HG03558 (cell line): Measurements from ENCODE around the gene SUGCT.

Source experiments
- ATAC-seq: cut with Tn5 transposase; IDR thresholded peaks from one replicate; pipeline ENCODE4 v1.9.1; 2021; ENCODE audit warnings: moderate number of reproducible peaks; ENCODE audit not compliant: unreplicated experiment; ENCODE audit errors: extremely low read depth

The SUGCT gene

GRCh38 chr7:40544871-40545303, 410.1 kb downstream of the SUGCT start:
- ATAC-seq, result no peak

GRCh38 chr7:40545739-40546138, 410.9 kb downstream of the SUGCT start:
- no peak for ATAC-seq

DNA sequence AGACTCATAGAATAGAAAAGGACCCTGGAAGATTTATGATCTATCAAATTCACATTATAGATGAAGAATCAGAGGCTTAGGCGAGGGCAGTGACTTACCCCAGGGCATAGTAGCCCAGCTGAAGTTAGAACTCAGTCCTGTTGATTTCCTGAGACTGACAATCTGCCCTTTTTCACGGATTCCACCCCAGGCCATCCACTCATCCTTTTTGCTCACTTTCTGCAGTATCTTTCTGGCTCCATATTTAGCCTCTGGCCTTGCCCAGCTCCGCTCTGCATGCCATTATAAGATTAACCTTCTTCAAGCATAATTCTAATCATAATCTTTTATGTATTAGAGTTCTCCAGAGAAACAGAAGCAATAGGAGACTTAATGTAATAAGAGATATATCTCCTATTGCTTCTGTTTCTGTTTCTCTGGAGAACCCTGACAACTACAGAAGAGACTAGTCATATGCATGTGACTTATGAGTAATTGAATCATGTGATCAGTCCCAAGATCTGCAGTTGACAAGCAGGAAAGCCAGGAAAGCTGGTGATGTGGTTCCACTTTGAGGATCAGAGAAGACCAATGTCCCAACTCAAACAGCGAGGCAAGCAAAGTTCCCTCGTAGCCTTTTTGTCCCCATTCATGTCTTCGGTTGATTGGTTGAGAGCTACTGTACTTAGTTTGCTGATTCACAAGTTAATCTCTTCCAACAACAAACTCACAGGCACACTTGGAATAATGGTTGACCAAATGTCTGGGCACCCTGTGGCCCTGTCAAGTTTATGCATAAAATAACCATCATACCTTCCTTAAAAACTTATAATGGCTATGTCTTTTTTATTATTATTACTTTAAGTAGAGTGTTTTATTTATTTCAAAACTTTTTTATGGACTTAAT, 412.1 kb downstream of the SUGCT start:
- no peak for ATAC-seq

- ATAC-seq, result no peak
Observed at GRCh38 chr7:40549372-40550039, 414.7 kb downstream of the SUGCT start.

DNA sequence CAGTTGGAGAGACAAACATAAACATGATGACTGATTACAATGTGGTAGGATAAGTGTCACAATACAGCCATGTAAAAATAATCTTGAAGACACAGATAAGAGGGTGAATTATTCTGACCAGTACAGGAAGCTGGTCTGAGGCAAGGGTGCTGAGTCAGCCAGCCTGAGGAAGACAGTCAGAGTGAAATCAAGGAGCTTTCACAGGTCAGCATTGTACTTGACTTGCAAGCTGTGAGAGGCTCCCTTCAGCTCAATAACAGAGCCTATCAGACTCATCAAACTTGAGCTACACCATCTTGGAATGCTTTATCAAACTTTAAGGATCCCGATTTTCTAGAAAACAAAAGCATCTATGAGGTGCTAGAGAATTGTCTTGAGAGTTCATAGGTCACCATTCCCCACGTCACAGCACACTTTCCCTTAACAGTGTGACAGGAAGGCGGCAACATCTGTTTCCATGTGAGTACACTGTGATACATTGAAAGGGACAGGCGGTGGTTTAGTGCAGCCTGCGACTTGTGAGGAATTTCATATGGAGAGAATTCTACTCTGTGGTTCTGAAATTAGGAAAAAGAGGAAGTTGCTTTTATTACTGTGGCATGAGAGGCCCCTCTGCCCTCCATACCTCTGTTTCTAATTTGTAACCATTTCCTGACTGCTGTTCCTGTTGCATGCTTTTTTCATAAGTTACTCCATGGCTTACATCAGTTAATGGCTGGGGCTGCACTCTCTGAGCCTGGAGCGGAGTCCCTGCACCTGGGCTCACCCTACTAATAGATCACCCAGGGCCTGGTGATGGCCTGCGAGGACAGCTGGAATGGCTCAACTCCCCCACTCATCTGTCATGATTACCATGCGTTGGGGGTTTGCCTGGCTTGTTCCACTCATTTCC, 417.1 kb downstream of the SUGCT start:
- peak; percentile 66 for ATAC-seq

DNA sequence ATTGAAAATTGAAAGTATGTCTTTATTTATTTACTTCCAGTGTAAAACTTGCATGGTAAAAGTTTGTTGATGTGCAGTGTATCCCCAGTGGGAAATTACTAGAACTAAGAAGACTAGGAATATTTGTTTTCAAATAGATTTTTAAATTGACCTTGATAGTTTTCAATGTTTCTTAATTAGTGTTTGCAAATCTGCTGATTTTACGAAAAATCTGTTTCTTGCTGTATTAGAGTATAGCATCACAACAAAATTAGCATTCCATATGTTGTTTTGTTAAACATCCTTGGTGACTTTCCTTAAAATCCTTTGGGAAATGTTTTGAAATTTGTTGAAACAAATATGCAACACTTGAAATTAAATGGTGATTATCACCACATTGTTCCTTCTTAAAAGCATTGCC, 425.9 kb downstream of the SUGCT start:
- ATAC-seq, result no peak

GRCh38 chr7:40566879-40567278, 432.1 kb downstream of the SUGCT start:
- ATAC-seq, result no peak

DNA sequence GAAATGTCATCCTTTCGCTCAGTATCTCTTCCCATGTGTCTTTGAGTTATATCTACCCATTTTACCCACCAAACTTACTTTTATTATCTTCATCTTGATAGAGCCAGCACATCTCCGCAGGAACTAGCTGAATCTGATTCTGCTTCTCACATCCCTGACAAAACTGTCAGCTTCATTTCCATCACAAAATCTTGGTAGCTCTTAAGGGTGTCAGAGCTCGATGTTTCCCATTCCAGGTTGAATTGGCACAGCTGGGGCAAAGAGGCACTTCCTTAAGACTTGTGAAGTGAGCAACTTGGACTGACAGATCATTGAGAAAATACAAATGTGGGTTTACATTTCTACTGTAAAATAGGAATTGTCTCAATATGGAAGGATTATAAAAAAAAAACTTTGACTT, 434.5 kb downstream of the SUGCT start:
- ATAC-seq, result no peak

DNA sequence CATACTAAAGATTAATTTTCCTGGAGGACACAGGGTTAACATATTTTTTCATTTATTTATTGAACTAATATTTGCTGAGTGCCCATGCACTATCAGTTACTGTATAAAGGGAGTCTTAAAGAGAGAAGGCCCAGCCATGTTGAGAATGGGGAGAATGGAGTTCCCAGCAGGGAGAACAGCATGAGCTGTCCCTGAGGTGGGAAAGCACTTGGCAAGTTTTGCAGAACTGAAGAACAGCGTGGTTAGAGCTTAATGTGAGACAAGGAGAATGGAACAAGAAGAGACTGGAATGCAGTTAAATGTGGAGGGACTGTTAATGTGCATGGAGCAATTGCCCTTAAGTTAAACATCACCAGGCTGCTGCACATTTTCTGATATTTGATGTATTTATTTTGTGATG, 435.4 kb downstream of the SUGCT start:
- ATAC-seq, result no peak

DNA sequence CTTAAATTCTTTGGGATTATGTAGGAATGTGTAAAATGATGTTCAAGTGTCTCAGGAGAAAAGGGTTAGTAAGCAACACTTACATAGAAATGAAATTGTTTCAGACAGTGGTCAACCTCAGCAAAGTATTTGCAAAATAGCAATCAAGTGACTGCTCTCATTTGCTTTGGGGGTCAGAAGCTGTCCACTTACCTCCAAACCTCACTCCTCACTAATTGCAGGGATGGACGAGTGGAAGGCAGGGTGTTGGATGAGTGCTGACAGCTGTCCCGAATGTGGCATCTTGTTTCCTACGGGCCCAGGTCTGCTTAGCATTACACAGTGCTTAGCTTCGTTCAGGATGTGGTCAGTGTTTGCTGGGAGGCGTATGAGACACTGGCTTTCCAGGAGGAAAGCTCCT, 437.0 kb downstream of the SUGCT start:
- ATAC-seq, result no peak

DNA sequence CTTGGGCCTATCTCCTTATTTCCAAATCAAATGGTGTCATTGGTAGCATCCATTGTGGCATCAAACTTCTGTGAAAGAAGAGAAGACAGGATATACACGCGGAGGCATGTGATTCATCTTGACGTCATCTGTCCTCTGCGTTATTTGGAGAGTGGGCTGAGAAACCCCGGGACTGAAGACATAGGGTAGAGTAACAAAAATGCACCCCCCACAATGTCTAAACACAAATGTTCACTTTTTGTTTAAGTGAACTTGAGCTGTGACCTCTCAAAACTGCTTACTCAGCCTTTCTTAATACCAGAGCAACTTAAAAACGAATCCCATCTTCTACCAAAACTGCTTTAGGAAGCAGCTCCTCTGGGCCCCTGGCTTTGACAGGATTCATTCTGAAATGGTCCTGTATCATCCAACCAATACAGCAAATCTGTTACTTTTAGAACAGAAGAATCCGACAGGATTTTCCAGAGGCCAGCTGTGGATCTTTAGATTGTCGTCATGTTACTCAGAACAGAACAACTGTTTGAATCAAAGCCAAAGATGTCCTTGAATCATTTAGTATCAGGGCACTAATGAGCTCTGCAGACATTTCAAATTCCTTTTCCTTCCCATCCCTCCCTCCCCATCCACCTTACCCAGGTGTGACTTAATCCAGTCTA, 438.1 kb downstream of the SUGCT start:
- ATAC-seq, result no peak

GRCh38 chr7:40579401-40579800, 444.6 kb downstream of the SUGCT start:
- no peak for ATAC-seq

DNA sequence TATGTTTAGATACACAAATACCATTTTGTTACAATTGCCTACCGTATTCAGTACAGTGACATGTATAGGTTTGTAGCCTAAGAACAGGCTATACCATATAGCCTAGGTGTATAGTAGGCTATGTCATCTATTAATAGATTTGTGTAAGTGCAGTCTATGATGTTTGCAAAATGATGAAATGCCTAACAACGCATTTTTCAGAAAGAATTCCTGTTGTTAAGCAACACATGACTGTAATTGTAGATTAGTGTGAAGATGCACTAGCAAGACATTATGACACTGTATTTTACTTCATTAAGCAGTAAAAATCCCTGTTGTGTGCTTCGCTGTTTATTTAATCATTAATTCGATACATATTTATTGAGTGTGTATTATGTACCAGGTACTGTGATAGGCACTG, 446.0 kb downstream of the SUGCT start:
- no peak for ATAC-seq

DNA sequence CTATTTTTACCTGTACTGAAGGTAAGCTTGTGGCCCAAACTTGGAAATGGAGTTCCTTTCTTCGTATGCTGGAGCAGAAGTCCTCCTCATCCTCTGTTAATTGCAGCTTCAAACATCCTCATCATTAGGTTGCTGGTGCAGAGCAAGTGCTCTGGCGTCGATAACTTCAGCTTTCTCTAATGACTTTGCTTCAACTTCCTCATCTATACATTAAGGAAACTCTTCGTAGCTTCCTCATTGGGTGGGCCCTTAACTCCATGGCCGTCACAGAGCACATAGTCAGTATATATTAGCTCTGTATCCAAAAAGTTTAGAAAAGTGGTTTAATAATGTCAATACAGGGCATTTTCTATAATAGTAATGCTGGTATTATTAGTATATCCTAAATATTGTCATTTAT, 447.7 kb downstream of the SUGCT start:
- ATAC-seq, result no peak

- ATAC-seq, result no peak
Observed at GRCh38 chr7:40583667-40584444, 449.1 kb downstream of the SUGCT start.

DNA sequence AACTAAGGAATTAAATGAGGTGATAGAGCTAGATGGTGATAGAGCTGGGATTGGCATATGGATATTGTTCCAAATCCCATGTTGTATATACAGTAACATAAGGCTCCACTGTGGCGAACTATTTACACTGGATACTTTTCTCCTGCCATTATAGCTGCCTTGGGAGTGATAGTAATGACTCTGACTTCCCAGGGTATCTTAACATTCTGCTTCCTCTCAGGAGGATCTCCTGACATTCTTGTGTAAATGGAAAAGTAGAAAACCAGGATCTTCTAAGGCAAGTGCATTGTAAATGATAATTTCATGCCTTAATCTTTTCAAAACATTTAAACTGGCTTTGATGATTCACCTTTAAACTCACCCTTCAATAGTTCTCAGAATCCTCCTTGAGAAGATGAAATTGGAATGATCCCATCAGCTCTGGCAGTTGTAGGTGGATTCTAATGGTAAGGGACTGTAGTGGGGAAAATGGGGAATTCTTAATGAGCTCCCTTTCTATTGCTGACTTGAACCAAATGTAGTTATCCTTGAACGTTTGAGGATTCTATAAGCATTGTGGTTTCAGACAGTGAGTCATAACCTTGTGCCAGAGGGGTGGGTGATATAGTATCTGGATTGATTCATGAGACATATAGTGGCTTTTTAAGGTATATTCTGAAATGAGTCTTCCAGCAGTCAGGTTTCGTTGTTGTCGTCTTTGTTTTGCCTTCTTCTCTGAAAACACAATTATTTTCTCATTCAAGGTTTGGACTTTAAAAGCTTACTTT, 450.0 kb downstream of the SUGCT start:
- ATAC-seq, result no peak

DNA sequence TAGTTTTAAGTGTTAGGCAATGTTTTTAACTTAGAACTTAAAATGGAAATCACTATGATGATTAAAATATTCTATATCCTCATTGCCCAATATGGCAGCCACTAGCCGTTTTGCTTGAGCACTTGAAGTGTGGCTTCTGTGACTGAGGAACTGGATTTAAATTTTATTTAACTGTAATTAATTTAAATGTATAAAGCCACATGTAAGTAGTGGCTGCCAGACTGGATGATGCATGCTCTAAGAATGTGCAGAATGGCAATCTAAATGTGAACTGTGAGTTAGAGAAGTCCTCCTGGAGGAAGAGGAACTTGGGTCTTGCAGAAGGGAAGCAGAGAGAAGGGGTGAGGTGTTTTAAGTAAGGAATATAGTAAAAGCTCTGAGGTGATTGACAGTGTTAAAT, 451.4 kb downstream of the SUGCT start:
- ATAC-seq, result no peak

GRCh38 chr7:40587419-40587818, 452.6 kb downstream of the SUGCT start:
- no peak for ATAC-seq

DNA sequence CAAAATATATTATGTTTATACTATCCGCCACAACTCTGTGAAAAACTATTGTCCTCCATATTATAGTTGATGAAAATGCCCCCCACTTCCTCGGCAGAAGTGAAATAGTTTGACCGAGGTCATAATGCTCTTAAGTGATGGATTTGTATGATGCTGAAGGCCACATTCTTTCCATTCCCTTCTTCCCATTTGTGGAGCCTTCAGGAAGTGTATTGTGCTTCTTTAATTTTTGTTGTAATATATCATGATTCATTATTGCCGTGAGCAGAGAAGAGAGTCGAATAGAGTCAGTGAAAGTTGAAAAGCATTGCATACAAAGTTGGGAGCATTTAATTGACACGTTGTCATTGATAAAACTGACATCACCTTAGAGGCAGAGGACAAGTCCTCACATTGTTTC, 460.3 kb downstream of the SUGCT start:
- ATAC-seq, result no peak
